Keratinocyte (primary cell): ENCODE results near the gene MCM6.

Experiments
- CTCF ChIP-seq, 3 experiments: IDR thresholded peaks in 1 of 3; conservative IDR thresholded peaks in 1 of 3; optimal IDR thresholded peaks in 1 of 3; 2 replicates in 2 of 3; 3 replicates in 1 of 3; pipeline versions ENCODE3 to v1.5.1; 2011; ENCODE audit warnings: low read length in 3 of 3, mild to moderate bottlenecking in 3 of 3, moderate library complexity in 2 of 3, control low read depth in 1 of 3, inconsistent platforms in 1 of 3; ENCODE audit not compliant: insufficient read depth in 2 of 3; ENCODE audit errors: extremely low read depth in 1 of 3
- EZH2 ChIP-seq: IDR thresholded peaks from one replicate; pipeline ENCODE4 v1.6.1; 2012; ENCODE audit warnings: inconsistent platforms, mild to moderate bottlenecking, low read length, moderate library complexity

- TF ChIP-seq CTCF (optimal IDR thresholded peaks at IDR 0.05 in 1 of 3, IDR thresholded peaks at IDR 0.05 in 1 of 3, conservative IDR thresholded peaks at IDR 0.05 in 1 of 3; ENCODE audit: extremely low read depth in 1 of 3, insufficient read depth in 2 of 3, low read length in 3 of 3) (no peak), EZH2 (no peak)
These were observed 13.0 kb downstream of the MCM6 start for GRCh38 chr2:135863233-135863632.
